ENCODE data around the gene MAP7D1. TPM values are rescaled to one million over a fixed set of nuclear protein-coding genes. Genes with fewer than 3 reads are reported as not detected.

MAP7D1 gene
- total RNA-seq = 183 and 236 TPM in 2 replicates

- peak within 1 kb of the TSS; percentile 84 for H3K4me3 ChIP-seq (ENCODE audit: low read depth, low read length)
- H3K36me3 ChIP-seq (ENCODE audit: control insufficient read depth, insufficient read depth, low read length) = peaks cover 2% of the 10 kb centered on the region
- no peak for DNase-seq (ENCODE audit: low read depth)
- H3K27me3 ChIP-seq (ENCODE audit: control insufficient read depth, insufficient read depth, low read length) = no peaks in the 10 kb centered on the region
- no peak for TF ChIP-seq CTCF (IDR thresholded peaks at IDR 0.05; ENCODE audit: insufficient read depth, low read length, poor library complexity, severe bottlenecking)
Observed at GRCh38 chr1:36155408-36156328, at the start of gene MAP7D1. Gene MAP7D1 (plus strand): TSS chr1:36156160. CDS start chr1:36156418, 258 bp downstream.

GRCh38 chr1:36106269-36106668, 49.7 kb upstream of the MAP7D1 start:
- DNase-seq (ENCODE audit: low read depth) = no peak
- Histone ChIP-seq H3K27me3 (ENCODE audit: control insufficient read depth, insufficient read depth, low read length) (no peaks in the 10 kb centered on the region), H3K4me3 (ENCODE audit: low read depth, low read length) (no peak overlapping the region), H3K36me3 (ENCODE audit: control insufficient read depth, insufficient read depth, low read length) (no peaks in the 10 kb centered on the region)
- TF ChIP-seq CTCF (IDR thresholded peaks at IDR 0.05; ENCODE audit: insufficient read depth, low read length, poor library complexity, severe bottlenecking) = no peak

GRCh38 chr1:36107394-36107793, 48.6 kb upstream of the MAP7D1 start:
- no peak for TF ChIP-seq CTCF (IDR thresholded peaks at IDR 0.05; ENCODE audit: insufficient read depth, low read length, poor library complexity, severe bottlenecking)
- DNase-seq (ENCODE audit: low read depth) = no peak
- Histone ChIP-seq H3K27me3 (ENCODE audit: control insufficient read depth, insufficient read depth, low read length) (no peaks in the 10 kb centered on the region), H3K4me3 (ENCODE audit: low read depth, low read length) (no peak overlapping the region), H3K36me3 (ENCODE audit: control insufficient read depth, insufficient read depth, low read length) (no peaks in the 10 kb centered on the region)

- TF ChIP-seq CTCF (IDR thresholded peaks at IDR 0.05; ENCODE audit: insufficient read depth, low read length, poor library complexity, severe bottlenecking) = no peak
- Histone ChIP-seq H3K4me3 (ENCODE audit: low read depth, low read length) (no peak overlapping the region), H3K27me3 (ENCODE audit: control insufficient read depth, insufficient read depth, low read length) (no peaks in the 10 kb centered on the region), H3K36me3 (ENCODE audit: control insufficient read depth, insufficient read depth, low read length) (no peaks in the 10 kb centered on the region)
- DNase-seq (ENCODE audit: low read depth) = no peak
Observed at GRCh38 chr1:36108314-36108713, 47.6 kb upstream of the MAP7D1 start.

- no peak for TF ChIP-seq CTCF (IDR thresholded peaks at IDR 0.05; ENCODE audit: insufficient read depth, low read length, poor library complexity, severe bottlenecking)
- Histone ChIP-seq H3K36me3 (ENCODE audit: control insufficient read depth, insufficient read depth, low read length) (no peaks in the 10 kb centered on the region), H3K4me3 (ENCODE audit: low read depth, low read length) (no peak overlapping the region), H3K27me3 (ENCODE audit: control insufficient read depth, insufficient read depth, low read length) (no peaks in the 10 kb centered on the region)
- peak; percentile 61 for DNase-seq (ENCODE audit: low read depth)
Observed at GRCh38 chr1:36109041-36109679, 46.8 kb upstream of the MAP7D1 start.

All from kidney epithelial cell (primary cell).